Nephron (organoid): ENCODE data around the gene HIPK4.

Experiments
- H3K27ac Mint-ChIP-seq, 3 experiments: 2 replicates each; pipeline ENCODE4 v1.8.0; 2020; ENCODE audit warnings: mixed read lengths in 3 of 3, mild to moderate bottlenecking in 2 of 3, moderate library complexity in 1 of 3
- H3K27me3 Mint-ChIP-seq: 2 replicates; pipeline ENCODE4 v1.8.0; 2021; ENCODE audit warnings: low read depth, mild to moderate bottlenecking, moderate library complexity, mixed read lengths
- H3K36me3 Mint-ChIP-seq: 2 replicates; pipeline ENCODE4 v1.8.0; 2020; ENCODE audit warnings: low read depth, mixed read lengths
- H3K4me1 Mint-ChIP-seq: 2 replicates; pipeline ENCODE4 v1.8.0; 2020; ENCODE audit warnings: mixed read lengths
- H3K4me3 Mint-ChIP-seq, 3 experiments: 2 replicates each; pipeline ENCODE4 v1.8.0; 2020; ENCODE audit warnings: mild to moderate bottlenecking in 3 of 3, mixed read lengths in 3 of 3, moderate library complexity in 2 of 3
- H3K9me3 Mint-ChIP-seq: 2 replicates; pipeline ENCODE4 v1.8.0; 2020; ENCODE audit warnings: mixed read lengths
- CTCF ChIP-seq, 3 experiments: fragments of 200-600 bp; sonication (generic); IDR thresholded peaks; one replicate each; pipeline ENCODE4 v1.5.0; 2021; ENCODE audit warnings: antibody characterized with exemption in 3 of 3; ENCODE audit not compliant: unreplicated experiment in 3 of 3

The HIPK4 gene

GRCh38 chr19:40380199-40381037 is 9.6 kb downstream of the HIPK4 start:
- H3K9me3 Mint-ChIP-seq = no peaks in the 10 kb centered on the region
- H3K27me3 Mint-ChIP-seq = no peaks in the 10 kb centered on the region
- TF ChIP-seq CTCF (IDR thresholded peaks at IDR 0.05; ENCODE audit: unreplicated experiment in 3 of 3) = no peak

GRCh38 chr19:40379446-40380198 is 10.4 kb downstream of the HIPK4 start:
- TF ChIP-seq CTCF (IDR thresholded peaks at IDR 0.05; ENCODE audit: unreplicated experiment in 3 of 3) = no peak
- Mint-ChIP-seq H3K27ac (no peak overlapping the region), H3K4me3 (no peak overlapping the region)

More at GRCh38 chr19:40380199-40381037, 9.6 kb downstream of the HIPK4 start:
- Mint-ChIP-seq H3K4me3 (no peak overlapping the region), H3K4me1 (no peaks in the 10 kb centered on the region), H3K27ac (no peak overlapping the region), H3K36me3 (peaks cover 9% of the 10 kb centered on the region)

GRCh38 chr19:40378509-40378908 is 11.5 kb downstream of the HIPK4 start:
- no peak overlapping the region for H3K27ac Mint-ChIP-seq
- H3K27me3 Mint-ChIP-seq = no peaks in the 10 kb centered on the region
- no peak overlapping the region for H3K4me3 Mint-ChIP-seq
- H3K9me3 Mint-ChIP-seq = no peaks in the 10 kb centered on the region
- no peaks in the 10 kb centered on the region for H3K4me1 Mint-ChIP-seq
- peaks cover 26% of the 10 kb centered on the region for H3K36me3 Mint-ChIP-seq
- TF ChIP-seq CTCF (IDR thresholded peaks at IDR 0.05; ENCODE audit: unreplicated experiment in 3 of 3) = no peak

More at GRCh38 chr19:40379446-40380198, 10.4 kb downstream of the HIPK4 start:
- no peaks in the 10 kb centered on the region for H3K9me3 Mint-ChIP-seq
- no peaks in the 10 kb centered on the region for H3K27me3 Mint-ChIP-seq
- peaks cover 15% of the 10 kb centered on the region for H3K36me3 Mint-ChIP-seq
- H3K4me1 Mint-ChIP-seq = no peaks in the 10 kb centered on the region

DNA sequence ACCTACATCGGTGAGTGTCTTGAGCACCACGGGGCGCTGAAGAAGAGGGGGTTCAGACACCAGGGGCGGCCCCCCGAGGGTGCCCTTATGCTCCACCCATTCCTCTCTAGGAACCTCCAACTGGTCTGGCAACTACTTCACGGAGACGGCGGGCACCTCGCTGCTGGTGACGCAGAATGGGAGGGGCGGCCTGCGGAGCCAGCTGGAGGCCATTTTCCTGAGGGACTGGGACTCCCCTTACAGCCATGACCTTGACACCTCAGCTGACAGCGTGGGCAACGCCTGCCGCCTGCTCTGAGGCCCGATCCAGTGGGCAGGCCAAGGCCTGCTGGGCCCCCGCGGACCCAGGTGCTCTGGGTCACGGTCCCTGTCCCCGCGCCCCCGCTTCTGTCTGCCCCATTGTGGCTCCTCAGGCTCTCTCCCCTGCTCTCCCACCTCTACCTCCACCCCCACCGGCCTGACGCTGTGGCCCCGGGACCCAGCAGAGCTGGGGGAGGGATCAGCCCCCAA is 12.1 kb downstream of the HIPK4 start:
- H3K4me1 Mint-ChIP-seq = no peaks in the 10 kb centered on the region
- TF ChIP-seq CTCF (IDR thresholded peaks at IDR 0.05; ENCODE audit: unreplicated experiment in 3 of 3) = no peak
- H3K27me3 Mint-ChIP-seq = no peaks in the 10 kb centered on the region

GRCh38 chr19:40376286-40376862 is 13.6 kb downstream of the HIPK4 start:
- Mint-ChIP-seq H3K4me3 (no peak overlapping the region), H3K27me3 (no peaks in the 10 kb centered on the region), H3K9me3 (no peaks in the 10 kb centered on the region), H3K4me1 (no peaks in the 10 kb centered on the region), H3K36me3 (peaks cover 43% of the 10 kb centered on the region), H3K27ac (no peak overlapping the region)
- TF ChIP-seq CTCF (IDR thresholded peaks at IDR 0.05; ENCODE audit: unreplicated experiment in 3 of 3) = no peak

More for the DNA sequence above, 12.1 kb downstream of the HIPK4 start:
- Mint-ChIP-seq H3K9me3 (no peaks in the 10 kb centered on the region), H3K36me3 (peaks cover 29% of the 10 kb centered on the region), H3K4me3 (no peak overlapping the region), H3K27ac (no peak overlapping the region)
